SK-N-SH (cell line): ENCODE data around the gene TMPRSS12. TPM values are rescaled to one million over a fixed set of nuclear protein-coding genes. Genes with fewer than 3 reads are reported as not detected.

Source experiments
- CTCF ChIA-PET: fragments of 300-600, 350-600 bp; formaldehyde crosslinking; extraction: SDS; loops from one replicate; lab custom pipeline; 2021; lab: Yijun Ruan, JAX
- POLR2A ChIA-PET: fragments of 350-600 bp; sonication (Branson Sonifier 250); formaldehyde crosslinking; extraction: SDS; loops from one replicate; lab custom pipeline; 2020; ENCODE audit warnings: antibody characterized with exemption, inconsistent platforms; lab: Yijun Ruan, JAX
- DNase-seq: peaks from one replicate; pipeline ENCODE4 v3.0.0; 2012
- H2AFZ ChIP-seq: fragments of 200-600 bp; sonication (generic); 2 replicates; pipeline ENCODE4 v1.8.1; 2016; ENCODE audit warnings: antibody characterized with exemption, mild to moderate bottlenecking, low read depth
- H3F3A ChIP-seq: fragments of 200-600 bp; sonication (generic); replicated peaks from 2 replicates; pipeline ENCODE3; 2016; ENCODE audit warnings: antibody characterized with exemption, mild to moderate bottlenecking; ENCODE audit not compliant: insufficient read depth
- H3K27ac ChIP-seq, 2 experiments: fragments of 200-500 bp in 1 of 2; fragments of 200-600 bp in 1 of 2; sonication (Bioruptor generic) in 1 of 2; sonication (generic), shearing (Covaris generic) in 1 of 2; 2 replicates each; pipeline versions ENCODE4 v1.5.1 to v1.6.1; 2014 to 2016; ENCODE audit warnings: low read depth in 2 of 2, inconsistent platforms in 1 of 2, low read length in 1 of 2, mild to moderate bottlenecking in 1 of 2, mixed read lengths in 1 of 2
- H3K27me3 ChIP-seq: fragments of 200-600 bp; sonication (generic), shearing (Covaris generic); 2 replicates; pipeline ENCODE4 v1.6.1; 2016; ENCODE audit warnings: mixed run types; ENCODE audit not compliant: insufficient read depth
- H3K36me3 ChIP-seq, 2 experiments: fragments of 200-500 bp in 1 of 2; fragments of 200-600 bp in 1 of 2; sonication (Bioruptor generic) in 1 of 2; sonication (generic) in 1 of 2; replicated peaks in 1 of 2; 2 replicates each; pipeline versions ENCODE3 to v1.5.1; 2014 to 2016; ENCODE audit warnings: low read length in 1 of 2, mild to moderate bottlenecking in 1 of 2; ENCODE audit not compliant: insufficient read depth in 2 of 2, control insufficient read depth in 1 of 2
- H3K4me1 ChIP-seq, 2 experiments: fragments of 200-500 bp in 1 of 2; fragments of 200-600 bp in 1 of 2; sonication (Bioruptor generic) in 1 of 2; sonication (generic), shearing (Covaris generic) in 1 of 2; 2 replicates each; pipeline versions ENCODE4 v1.5.1 to v1.6.1; 2014 to 2016; ENCODE audit warnings: low read depth in 1 of 2, low read length in 1 of 2, mixed run types in 1 of 2; ENCODE audit not compliant: insufficient read depth in 2 of 2, control insufficient read depth in 1 of 2
- H3K4me2 ChIP-seq: fragments of 200-600 bp; sonication (generic), shearing (Covaris generic); 2 replicates; pipeline ENCODE4 v1.6.1; 2017; ENCODE audit warnings: mixed run types
- H3K4me3 ChIP-seq, 2 experiments: fragments of 200-500 bp in 1 of 2; fragments of 200-600 bp in 1 of 2; sonication (Bioruptor generic) in 1 of 2; sonication (generic), shearing (Covaris generic) in 1 of 2; 2 replicates each; pipeline versions ENCODE4 v1.5.1 to v1.8.1; 2014 to 2016; ENCODE audit warnings: low read depth in 2 of 2, inconsistent platforms in 1 of 2, low read length in 1 of 2, mild to moderate bottlenecking in 1 of 2, mixed read lengths in 1 of 2, moderate library complexity in 1 of 2
- H3K79me2 ChIP-seq: fragments of 200-600 bp; sonication (generic); 2 replicates; pipeline ENCODE4 v1.8.1; 2017; ENCODE audit warnings: mild to moderate bottlenecking; ENCODE audit not compliant: insufficient read depth
- H3K9ac ChIP-seq: fragments of 200-600 bp; sonication (generic); 2 replicates; pipeline ENCODE4 v1.6.1; 2017; ENCODE audit warnings: mixed run types
- H3K9me2 ChIP-seq: fragments of 200-600 bp; sonication (generic); 2 replicates; pipeline ENCODE4 v1.6.1; 2017; ENCODE audit warnings: mixed run types
- H3K9me3 ChIP-seq: fragments of 200-600 bp; sonication (generic); 2 replicates; pipeline ENCODE4 v1.6.1; 2017; ENCODE audit warnings: mixed run types, mild to moderate bottlenecking, moderate library complexity
- H4K20me1 ChIP-seq: fragments of 200-600 bp; sonication (generic); 2 replicates; pipeline ENCODE4 v1.6.1; 2017; ENCODE audit warnings: mild to moderate bottlenecking, mixed run types; ENCODE audit not compliant: insufficient read depth
- CHD2 ChIP-seq: fragments of 150-350 bp; IDR thresholded peaks from 2 replicates; pipeline ENCODE4 v1.6.1; 2018; ENCODE audit warnings: low read length; ENCODE audit not compliant: partially characterized antibody
- EP300 ChIP-seq, 2 experiments: IDR thresholded peaks; 2 replicates each; pipeline versions ENCODE4 v1.4.0 to v1.6.1; 2012; ENCODE audit warnings: borderline replicate concordance in 1 of 2, low read depth in 1 of 2, low read length in 1 of 2
- EZH2phosphoT487 ChIP-seq: fragments of 200-600 bp; sonication (generic); IDR thresholded peaks from 2 replicates; pipeline ENCODE4 v1.6.1; 2017; ENCODE audit warnings: low read depth, mixed run types, mild to moderate bottlenecking, antibody characterized with exemption, moderate library complexity, borderline replicate concordance
- FOSL2 ChIP-seq: IDR thresholded peaks from 2 replicates; pipeline ENCODE4 v1.4.0; 2012; ENCODE audit warnings: low read depth, mild to moderate bottlenecking, moderate library complexity, borderline replicate concordance
- FOXJ3 ChIP-seq: sonication (generic); formaldehyde crosslinking; IDR thresholded peaks from 2 replicates; pipeline ENCODE4 v1.5.1; 2020; ENCODE audit warnings: mild to moderate bottlenecking, missing genetic modification reagents
- GABPA ChIP-seq: IDR thresholded peaks from 2 replicates; pipeline ENCODE4 v1.4.0; 2012; ENCODE audit warnings: low read depth, mild to moderate bottlenecking
- GATA2 ChIP-seq: sonication (generic); formaldehyde crosslinking; IDR thresholded peaks from 2 replicates; pipeline ENCODE4 v1.5.0; 2020; ENCODE audit warnings: mild to moderate bottlenecking, missing genetic modification reagents
- IRF3 ChIP-seq: fragments of 150-350 bp; IDR thresholded peaks from 2 replicates; pipeline ENCODE4 v1.6.1; 2016; ENCODE audit warnings: mild to moderate bottlenecking, low read depth, low read length
- JUND ChIP-seq: IDR thresholded peaks from 2 replicates; pipeline ENCODE4 v1.4.0; 2012
- MEF2A ChIP-seq: IDR thresholded peaks from 2 replicates; pipeline ENCODE4 v1.4.0; 2012; ENCODE audit warnings: low read depth, borderline replicate concordance
- MXI1 ChIP-seq: IDR thresholded peaks from 2 replicates; pipeline ENCODE4 v1.6.1; 2012; ENCODE audit warnings: mild to moderate bottlenecking, low read depth, low read length, improper control_type of control experiment
- NFIC ChIP-seq: IDR thresholded peaks from 2 replicates; pipeline ENCODE4 v1.4.0; 2012; ENCODE audit warnings: borderline replicate concordance
- RAD21 ChIP-seq: IDR thresholded peaks from 2 replicates; pipeline ENCODE4 v1.6.1; 2012; ENCODE audit warnings: mild to moderate bottlenecking, low read length
- RCOR1 ChIP-seq: fragments of 150-350 bp; IDR thresholded peaks from 2 replicates; pipeline ENCODE4 v1.6.1; 2017; ENCODE audit warnings: antibody characterized with exemption, low read length
- RFX5 ChIP-seq: IDR thresholded peaks from 2 replicates; pipeline ENCODE4 v1.6.1; 2012; ENCODE audit warnings: mild to moderate bottlenecking, improper control_type of control experiment, low read length
- RXRA ChIP-seq: IDR thresholded peaks from 2 replicates; pipeline ENCODE4 v1.4.0; 2012; ENCODE audit warnings: low read depth, mild to moderate bottlenecking, borderline replicate concordance
- SIN3A ChIP-seq: IDR thresholded peaks from 2 replicates; pipeline ENCODE4 v1.6.1; 2012; ENCODE audit warnings: low read depth, mild to moderate bottlenecking, low read length, moderate library complexity, borderline replicate concordance
- SMC3 ChIP-seq: IDR thresholded peaks from 2 replicates; pipeline ENCODE4 v1.6.1; 2012; ENCODE audit warnings: low read depth, low read length, improper control_type of control experiment
- TCF12 ChIP-seq: IDR thresholded peaks from 2 replicates; pipeline ENCODE4 v1.4.0; 2012
- TEAD4 ChIP-seq: IDR thresholded peaks from 2 replicates; pipeline ENCODE4 v1.4.0; 2012; ENCODE audit warnings: mild to moderate bottlenecking, borderline replicate concordance; ENCODE audit not compliant: insufficient read depth
- USF2 ChIP-seq: fragments of 150-350 bp; IDR thresholded peaks from 2 replicates; pipeline ENCODE4 v1.6.1; 2017; ENCODE audit warnings: antibody characterized with exemption, low read length, low read depth, borderline replicate concordance
- YY1 ChIP-seq: IDR thresholded peaks from 2 replicates; pipeline ENCODE4 v1.4.0; 2012; ENCODE audit warnings: low read depth, mild to moderate bottlenecking
- WGBS: methylation state at CpG from one replicate; pipeline ENCODE4 v1.1.6; 2017; ENCODE audit warnings: low lambda C conversion rate; 5-methylcytosine and 5-hydroxymethylcytosine counted together
- polyA plus RNA-seq, 3 experiments: library from polyadenylated mRNA; depleted of rRNA; stranded (reverse); fragments of >200 nt; gene quantifications; 2 replicates each; pipeline ENCODE4 v1.2.3, GENCODE V29; 2012
- TF ChIP-seq, protein P1 (sequence below): IDR thresholded peaks from 2 replicates; pipeline ENCODE4 v1.4.0; 2012; ENCODE audit warnings: low read depth
- TF ChIP-seq, protein P2 (sequence below): IDR thresholded peaks from 2 replicates; pipeline ENCODE4 v1.4.0; 2012; ENCODE audit warnings: low read depth, borderline replicate concordance

TMPRSS12 gene
- polyA plus RNA-seq, 1 of the 3 experiments (the other 2 are of a cell fraction) = not detected

DNA sequence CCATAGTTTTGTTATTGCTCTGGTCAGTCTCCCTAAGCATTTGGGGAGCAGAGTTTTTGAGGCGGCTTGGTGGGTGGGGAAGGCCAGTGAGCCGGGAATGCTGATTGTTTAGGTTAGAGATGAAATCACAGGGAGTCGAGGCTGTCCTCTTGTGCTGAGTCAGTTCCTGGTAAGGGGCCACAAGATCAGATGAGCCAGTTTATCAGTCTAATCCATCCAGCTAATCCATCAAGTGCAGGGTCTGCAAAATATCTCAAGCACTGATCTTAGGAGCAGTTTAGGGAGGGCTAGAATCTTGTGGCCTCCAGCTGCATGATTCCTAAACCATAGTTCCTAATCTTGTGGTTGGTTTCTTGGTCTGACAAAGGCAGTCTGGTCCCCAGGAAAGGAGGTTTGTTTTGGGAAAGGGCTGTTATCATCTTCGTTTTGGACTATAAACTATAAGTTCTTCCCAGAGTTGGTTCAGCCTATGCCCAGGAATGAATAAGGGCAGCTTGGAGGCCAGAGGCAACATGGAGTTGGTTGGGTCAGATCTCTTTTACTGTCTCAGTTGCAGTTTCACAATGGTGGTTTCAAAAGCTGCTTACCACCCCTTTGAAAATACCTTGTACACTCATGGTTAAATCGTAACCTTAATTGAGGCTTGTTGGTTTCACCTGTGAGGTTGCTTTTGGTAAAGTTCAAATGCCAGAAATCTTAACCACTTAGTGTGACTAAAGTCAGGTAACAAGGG, 76.0 kb downstream of the TMPRSS12 start:
- H3K27me3 ChIP-seq = no peaks in the 10 kb centered on the region
- TF ChIP-seq RFX5 (no peak), YY1 (no peak), GABPA (no peak)
- WGBS = 60% methylated on average over 5 of the region's 5 CpGs
- H4K20me1 ChIP-seq = no peaks in the 10 kb centered on the region
- no peak overlapping the region for H3K9ac ChIP-seq
- no peak overlapping the region for H3K4me3 ChIP-seq
- ChIA-PET POLR2A (no interaction called here), CTCF (interaction anchor here (0.7 kb wide), 1 partner anchor 400 kb away, joined by 3 read pairs; no protein-coding TSS in a partner anchor)
- DNase-seq = no peak
- H3K4me2 ChIP-seq = no peak overlapping the region
- no peaks in the 10 kb centered on the region for H3K9me3 ChIP-seq
- H3K36me3 ChIP-seq = no peaks in the 10 kb centered on the region
- no peaks in the 10 kb centered on the region for H3K79me2 ChIP-seq
- H3K9me2 ChIP-seq = no peaks in the 10 kb centered on the region
- no peaks in the 10 kb centered on the region for H3F3A ChIP-seq
- no peak overlapping the region for H3K27ac ChIP-seq
- H3K4me1 ChIP-seq = peaks cover 7 to 16% of the 10 kb centered on the region in 2 experiments
- no peak overlapping the region for H2AFZ ChIP-seq

DNA sequence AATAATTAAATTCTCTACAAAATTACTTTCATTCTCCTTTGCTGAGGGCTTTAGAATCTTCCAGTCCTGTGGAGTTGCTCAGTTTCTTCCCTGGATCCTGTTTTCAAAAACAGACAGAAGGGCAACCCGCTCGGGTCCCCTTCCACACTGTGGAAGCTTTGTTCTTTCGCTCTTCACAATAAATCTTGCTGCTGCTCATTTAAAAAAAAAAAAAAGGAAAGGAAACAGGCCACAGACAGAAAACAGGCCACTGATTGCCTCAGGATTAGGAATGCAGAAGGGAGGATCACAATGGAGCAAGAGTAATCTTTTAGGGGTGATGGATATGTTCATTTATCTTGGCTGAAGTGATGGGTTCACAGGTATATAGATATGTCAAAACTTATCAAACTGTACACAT, 80.1 kb downstream of the TMPRSS12 start:
- Histone ChIP-seq H3K27ac (peak overlapping the region; percentile 43 to 96; a peak in 3 of 4 replicates), H3K4me3 (peak overlapping the region in 1 of 2 experiments; percentile 8; a peak in 1 of 4 replicates), H3K36me3 (no peaks in the 10 kb centered on the region), H3K9me3 (no peaks in the 10 kb centered on the region), H4K20me1 (no peaks in the 10 kb centered on the region), H3K79me2 (no peaks in the 10 kb centered on the region), H3F3A (peaks cover 3% of the 10 kb centered on the region), H3K9ac (no peak overlapping the region; the same call in 1 of the 2 replicates), H3K27me3 (no peaks in the 10 kb centered on the region), H3K4me1 (peaks cover 11 to 24% of the 10 kb centered on the region in 2 experiments), H2AFZ (peak overlapping the region; percentile 92), H3K9me2 (no peaks in the 10 kb centered on the region), H3K4me2 (peak overlapping the region; percentile 42; the same call in 1 of the 2 replicates)
- ChIA-PET CTCF (interaction anchor here (1.7 kb wide), 1 partner anchor 97 kb away, joined by 6 read pairs; no protein-coding TSS in a partner anchor), POLR2A (no interaction called here)
- 37% methylated on average over 3 of the region's 3 CpGs for WGBS
- peak; percentile 36 for DNase-seq
- TF ChIP-seq CHD2 (peak; percentile 57), MEF2A (no peak), YY1 (no peak), FOXJ3 (CRISPR knock-in tag) (peak; percentile 38; the same call in 1 of the 2 replicates), USF2 (no peak), TCF12 (peak; percentile 92), RFX5 (no peak), TEAD4 (no peak), MXI1 (no peak), GATA2 (CRISPR knock-in tag) (peak; percentile 83), EP300 (IDR thresholded peaks at IDR 0.05; ENCODE audit: borderline replicate concordance in 1 of 2, low read depth in 1 of 2, low read length in 1 of 2) (peak; percentile 20 to 91; a peak in 3 of 4 replicates), NFIC (peak; percentile 13; the same call in 1 of the 2 replicates), IRF3 (no peak), RCOR1 (peak; percentile 68), FOSL2 (no peak), JUND (peak; percentile 40; the same call in 1 of the 2 replicates), SMC3 (0 out of 2 replicates have a peak, but pooled peaks have one; percentile 9), EZH2phosphoT487 (no peak), SIN3A (no peak), RAD21 (peak; percentile 27; the same call in 1 of the 2 replicates), RXRA (no peak)
- TF ChIP-seq, protein P1, sequence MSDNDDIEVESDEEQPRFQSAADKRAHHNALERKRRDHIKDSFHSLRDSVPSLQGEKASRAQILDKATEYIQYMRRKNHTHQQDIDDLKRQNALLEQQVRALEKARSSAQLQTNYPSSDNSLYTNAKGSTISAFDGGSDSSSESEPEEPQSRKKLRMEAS = no peak
- TF ChIP-seq, protein P2, sequence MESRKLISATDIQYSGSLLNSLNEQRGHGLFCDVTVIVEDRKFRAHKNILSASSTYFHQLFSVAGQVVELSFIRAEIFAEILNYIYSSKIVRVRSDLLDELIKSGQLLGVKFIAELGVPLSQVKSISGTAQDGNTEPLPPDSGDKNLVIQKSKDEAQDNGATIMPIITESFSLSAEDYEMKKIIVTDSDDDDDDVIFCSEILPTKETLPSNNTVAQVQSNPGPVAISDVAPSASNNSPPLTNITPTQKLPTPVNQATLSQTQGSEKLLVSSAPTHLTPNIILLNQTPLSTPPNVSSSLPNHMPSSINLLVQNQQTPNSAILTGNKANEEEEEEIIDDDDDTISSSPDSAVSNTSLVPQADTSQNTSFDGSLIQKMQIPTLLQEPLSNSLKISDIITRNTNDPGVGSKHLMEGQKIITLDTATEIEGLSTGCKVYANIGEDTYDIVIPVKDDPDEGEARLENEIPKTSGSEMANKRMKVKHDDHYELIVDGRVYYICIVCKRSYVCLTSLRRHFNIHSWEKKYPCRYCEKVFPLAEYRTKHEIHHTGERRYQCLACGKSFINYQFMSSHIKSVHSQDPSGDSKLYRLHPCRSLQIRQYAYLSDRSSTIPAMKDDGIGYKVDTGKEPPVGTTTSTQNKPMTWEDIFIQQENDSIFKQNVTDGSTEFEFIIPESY = no peak
